ACHN (cell line): Measurements from ENCODE around the gene GOLGA1.
"Not testable (repeated sequence)": the region's sequence is repeated elsewhere in the genome, so short reads cannot be mapped to it uniquely, and the experiment has no call there.

Experiments
- DNase-seq: peaks from one replicate; pipeline ENCODE4 v3.0.0-alpha.2; 2015
- in situ Hi-C: cut with HindIII; loops from 2 replicates; pipeline ENCODE4 v1.10.0; 2017; ENCODE audit warnings: low sequenced_read_pairs, low pct_ligation_motif_present, low pct_unique_long_range_greater_than_20kb

Gene GOLGA1

GRCh38 chr9:124849801-124850200 lies 91.1 kb downstream of the GOLGA1 start:
- in situ Hi-C loops, result no loop called here
- no peak for DNase-seq

- in situ Hi-C loops, result no loop called here
These were observed 93.9 kb downstream of the GOLGA1 start for GRCh38 chr9:124846969-124847368.

GRCh38 chr9:124846467-124846866 lies 94.4 kb downstream of the GOLGA1 start:
- DNase-seq, in situ Hi-C loops: not testable (repeated sequence)

More at GRCh38 chr9:124846969-124847368, 93.9 kb downstream of the GOLGA1 start:
- no peak for DNase-seq

- in situ Hi-C loops, result no loop called here
- no peak for DNase-seq
These were observed 96.6 kb downstream of the GOLGA1 start for GRCh38 chr9:124844291-124844690.

GRCh38 chr9:124843456-124844034 lies 97.3 kb downstream of the GOLGA1 start:
- in situ Hi-C loops, result no loop called here

GRCh38 chr9:124841075-124841821 lies 99.6 kb downstream of the GOLGA1 start:
- DNase-seq, result no peak
- in situ Hi-C loops, result no loop called here

More at GRCh38 chr9:124843456-124844034, 97.3 kb downstream of the GOLGA1 start:
- no peak for DNase-seq

GRCh38 chr9:124840300-124840833 lies 100.5 kb downstream of the GOLGA1 start:
- in situ Hi-C loops, result no loop called here
- DNase-seq, result no peak

- in situ Hi-C loops, result no loop called here
- peak; percentile 40 for DNase-seq
These were observed 101.1 kb downstream of the GOLGA1 start for GRCh38 chr9:124839612-124840299.

- in situ Hi-C loops, DNase-seq: not testable (repeated sequence)
These were observed 102.2 kb downstream of the GOLGA1 start for GRCh38 chr9:124838567-124839275.

GRCh38 chr9:124838132-124838531 lies 102.8 kb downstream of the GOLGA1 start:
- DNase-seq, in situ Hi-C loops: not testable (repeated sequence)

GRCh38 chr9:124835026-124835557 lies 105.8 kb downstream of the GOLGA1 start:
- peak; percentile 66 for DNase-seq
- in situ Hi-C loops, result no loop called here

- in situ Hi-C loops, result no loop called here
- DNase-seq, result no peak
These were observed 106.3 kb downstream of the GOLGA1 start for GRCh38 chr9:124834591-124834990.

- in situ Hi-C loops, result no loop called here
- DNase-seq, result no peak
These were observed 109.1 kb downstream of the GOLGA1 start for GRCh38 chr9:124831642-124832364.

GRCh38 chr9:124830593-124830992 lies 110.3 kb downstream of the GOLGA1 start:
- in situ Hi-C loops, result no loop called here
- no peak for DNase-seq

- DNase-seq, result no peak
- in situ Hi-C loops, result no loop called here
These were observed 111.6 kb downstream of the GOLGA1 start for GRCh38 chr9:124829334-124829669.

- in situ Hi-C loops, result no loop called here
- DNase-seq, result no peak
These were observed 112.2 kb downstream of the GOLGA1 start for GRCh38 chr9:124828489-124829333.
